Ovary (tissue), 9 donors: ENCODE data around the gene FAM187B. TPM values are rescaled to one million over a fixed set of nuclear protein-coding genes. Genes with fewer than 3 reads are reported as not detected.

ENCODE experiments used
- DNase-seq, 5 donors: peaks; one replicate each; pipeline ENCODE4 v3.0.0-alpha.2; 2019 to 2020
- H3K27ac ChIP-seq, 2 donors: fragments of 200-600 bp; one replicate each; pipeline versions ENCODE4 v1.5.1 to v1.8.0; 2019 to 2022
- H3K27me3 ChIP-seq: fragments of 200-600 bp; one replicate; pipeline ENCODE4 v1.8.0; 2022
- H3K36me3 ChIP-seq: fragments of 200-600 bp; sonication (generic); one replicate; pipeline ENCODE4 v1.5.1; 2019
- H3K4me1 ChIP-seq: one replicate; pipeline ENCODE4 v1.8.1; 2013; ENCODE audit warnings: mild to moderate bottlenecking, moderate library complexity; ENCODE audit not compliant: insufficient read depth
- H3K4me3 ChIP-seq: fragments of 200-600 bp; sonication (generic); one replicate; pipeline ENCODE4 v1.5.1; 2017
- H3K9me3 ChIP-seq, 2 donors: fragments of 200-600 bp in 1 of 2; sonication (generic) in 1 of 2; one replicate each; pipeline versions ENCODE4 v1.5.1 to v1.8.1; 2013 to 2019; ENCODE audit warnings: mild to moderate bottlenecking in 1 of 2, moderate library complexity in 1 of 2
- EP300 ChIP-seq: sonication (generic); formaldehyde crosslinking; IDR thresholded peaks from one replicate; pipeline ENCODE4 v1.6.1; 2017; ENCODE audit warnings: antibody characterized with exemption
- POLR2A ChIP-seq: fragments of 450-650 bp; IDR thresholded peaks from one replicate; pipeline ENCODE4 v1.6.1; 2017; ENCODE audit warnings: antibody characterized with exemption, mild to moderate bottlenecking, moderate library complexity
- WGBS, 3 donors: extraction: QIAGEN DNeasy Blood & Tissue Kit in 1 of 3; methylation state at CpG; one replicate each; pipeline versions ENCODE4 v1.1.5 to v1.1.7; 2013 to 2017; 5-methylcytosine and 5-hydroxymethylcytosine counted together
- intact Hi-C, 4 donors: fragments of 100-400 bp; cut with DNase I; formaldehyde crosslinking; loops; one replicate each; pipeline versions ENCODE4 v1.11.0 to v1.15.1; 2022 to 2023
- polyA plus RNA-seq, 2 donors: library from polyadenylated mRNA; stranded (reverse); fragments of 200-250 nt in 1 of 2; fragments of 350-450 nt in 1 of 2; fragmentation: Illumina TruSeq in 1 of 2; extraction: RNeasy Lipid Tissue Mini Kit (QIAGEN cat#74804) in 1 of 2; gene quantifications; one replicate each; pipeline ENCODE4 v1.2.3, GENCODE V29; 2013 to 2014
- total RNA-seq, 7 donors: library from RNA; depleted of rRNA in 2 of 7; stranded (reverse); fragments of >200 nt in 2 of 7; fragmentation: NEBNext Ultra II Directional in 3 of 7; extraction: Animal tissue kit (Norgen Biotek cat#: 25700) in 3 of 7; gene quantifications; one replicate each; pipeline versions ENCODE4 v1.1.0 to v1.2.4, GENCODE V29; 2016 to 2023
- TF ChIP-seq, protein P1 (sequence below), 3 donors: fragments of 450-650 bp in 2 of 3; fragments of 200-600 bp in 1 of 3; IDR thresholded peaks; one replicate each; pipeline versions ENCODE4 v1.5.1 to v1.8.0; 2016 to 2022; ENCODE audit warnings: antibody characterized with exemption in 3 of 3, mild to moderate bottlenecking in 1 of 3
- donor health status: DM: no; HTN: no; CAD: no; lungs with moderate emphysema.
- donor health status: DM: no; HTN: no; CAD: no.
- donor health status: Bipolar disorder and iron deficiency.
- donor health status: DM: yes; HTN: yes; CAD: no.
- donor health status: DM: no; HTN: no; CAD: no.
- donor health status: DM: yes; HTN: yes; CAD: no.

The FAM187B gene
- total and polyA plus RNA-seq, 9 donors = 0.06 TPM; not detected in 8

GRCh38 chr19:35265126-35265899, 36.8 kb upstream of the FAM187B start:
- peak in 3 of 5 donors; percentile 19 to 44 (median 41) for DNase-seq
- Histone ChIP-seq H3K9me3 (no peaks in the 10 kb centered on the region), H3K4me1 (peaks cover 16% of the 10 kb centered on the region), H3K27ac (peak overlapping the region in 1 of 2 donors; percentile 6), H3K4me3 (no peak overlapping the region), H3K36me3 (no peaks in the 10 kb centered on the region), H3K27me3 (no peaks in the 10 kb centered on the region)
- WGBS, 3 donors = 37 to 42% (median 37%) methylated on average over 6 of the region's 6 CpGs
- intact Hi-C loops = loop anchor here in 3 of 4 donors (5.0 to 10.0 kb wide), 3 partner anchors 123 to 349 kb away; partner anchors contain the start of genes FXYD7 (in 2 of the 3) and HAUS5 (in 1 of the 3)
- TF ChIP-seq POLR2A (no peak), EP300 (no peak)
- TF ChIP-seq, protein P1, sequence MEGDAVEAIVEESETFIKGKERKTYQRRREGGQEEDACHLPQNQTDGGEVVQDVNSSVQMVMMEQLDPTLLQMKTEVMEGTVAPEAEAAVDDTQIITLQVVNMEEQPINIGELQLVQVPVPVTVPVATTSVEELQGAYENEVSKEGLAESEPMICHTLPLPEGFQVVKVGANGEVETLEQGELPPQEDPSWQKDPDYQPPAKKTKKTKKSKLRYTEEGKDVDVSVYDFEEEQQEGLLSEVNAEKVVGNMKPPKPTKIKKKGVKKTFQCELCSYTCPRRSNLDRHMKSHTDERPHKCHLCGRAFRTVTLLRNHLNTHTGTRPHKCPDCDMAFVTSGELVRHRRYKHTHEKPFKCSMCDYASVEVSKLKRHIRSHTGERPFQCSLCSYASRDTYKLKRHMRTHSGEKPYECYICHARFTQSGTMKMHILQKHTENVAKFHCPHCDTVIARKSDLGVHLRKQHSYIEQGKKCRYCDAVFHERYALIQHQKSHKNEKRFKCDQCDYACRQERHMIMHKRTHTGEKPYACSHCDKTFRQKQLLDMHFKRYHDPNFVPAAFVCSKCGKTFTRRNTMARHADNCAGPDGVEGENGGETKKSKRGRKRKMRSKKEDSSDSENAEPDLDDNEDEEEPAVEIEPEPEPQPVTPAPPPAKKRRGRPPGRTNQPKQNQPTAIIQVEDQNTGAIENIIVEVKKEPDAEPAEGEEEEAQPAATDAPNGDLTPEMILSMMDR (IDR thresholded peaks at IDR 0.05) = no peak

DNA sequence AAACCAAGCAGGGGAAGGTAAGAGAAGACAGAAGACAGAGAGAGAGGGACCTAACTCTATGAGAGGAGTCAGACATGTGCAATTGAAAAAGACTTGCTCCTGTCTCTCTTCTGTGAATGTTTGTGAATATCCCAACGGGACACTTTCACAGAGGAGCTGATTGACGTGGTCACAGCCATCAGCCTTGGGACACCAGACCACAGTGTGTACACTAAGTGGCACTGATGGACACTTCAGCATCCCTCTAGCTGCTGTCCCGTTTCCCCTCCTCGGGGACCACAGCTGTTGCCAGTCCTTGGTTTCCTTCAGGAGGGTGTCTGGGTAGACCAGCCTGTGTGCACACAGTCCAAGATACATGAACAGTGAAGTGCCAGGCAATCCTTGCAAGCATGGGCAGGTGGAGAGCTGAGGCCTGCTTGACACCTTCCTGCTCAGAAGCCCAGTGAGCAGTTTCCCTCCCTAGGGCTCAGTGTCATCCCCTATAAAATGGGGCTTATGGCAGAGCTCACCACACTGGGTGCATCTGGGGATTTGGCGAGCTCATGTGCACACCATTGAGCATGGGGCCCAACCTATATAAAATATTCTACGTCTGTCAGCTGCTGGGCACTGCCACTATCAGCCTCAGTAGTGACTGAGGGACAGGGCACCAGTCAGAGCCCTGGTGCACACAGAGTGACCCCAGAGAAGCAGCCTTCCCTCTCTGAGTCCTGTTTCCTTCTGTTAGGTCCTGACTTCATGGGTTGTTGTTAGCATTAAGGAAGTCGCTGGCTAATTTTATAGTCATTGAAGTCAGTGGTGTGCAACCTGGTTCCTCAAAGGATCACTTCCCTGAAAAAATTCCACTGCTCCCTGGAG, 36.0 kb upstream of the FAM187B start:
- DNase-seq = peak in 3 of 5 donors; percentile 15 to 38 (median 25)
- Histone ChIP-seq H3K36me3 (no peaks in the 10 kb centered on the region), H3K9me3 (no peaks in the 10 kb centered on the region), H3K4me3 (no peak overlapping the region), H3K27ac (no peak overlapping the region), H3K4me1 (peaks cover 16% of the 10 kb centered on the region), H3K27me3 (no peaks in the 10 kb centered on the region)
- intact Hi-C loops = loop anchor here in 3 of 4 donors (5.0 to 10.0 kb wide), 3 partner anchors 122 to 350 kb away; partner anchors contain the start of genes FXYD7 (in 2 of the 3) and HAUS5 (in 1 of the 3)
- WGBS, 3 donors = 48 to 57% (median 50%) methylated on average over 7 of the region's 7 CpGs
- TF ChIP-seq, protein P1 (IDR thresholded peaks at IDR 0.05) = no peak
- TF ChIP-seq EP300 = no peak
- TF ChIP-seq POLR2A = no peak

GRCh38 chr19:35262101-35262761, 33.7 kb upstream of the FAM187B start:
- H3K4me3 ChIP-seq = no peak overlapping the region
- no peak for TF ChIP-seq EP300
- no peak for TF ChIP-seq POLR2A
- WGBS, 3 donors = 29 to 56% (median 40%) methylated on average over 17 of the region's 17 CpGs
- H3K4me1 ChIP-seq = peaks cover 16% of the 10 kb centered on the region
- H3K27ac ChIP-seq = peak overlapping the region in 1 of 2 donors; percentile 5
- peak in 3 of 5 donors; percentile 29 to 62 (median 37) for DNase-seq
- intact Hi-C loops = loop anchor here in 2 of 4 donors (10.0 kb wide), 2 partner anchors 243 to 353 kb away; partner anchors contain the start of gene HAUS5 (in 1 of the 2)
- no peaks in the 10 kb centered on the region for H3K9me3 ChIP-seq
- no peaks in the 10 kb centered on the region for H3K27me3 ChIP-seq
- no peaks in the 10 kb centered on the region for H3K36me3 ChIP-seq

DNA sequence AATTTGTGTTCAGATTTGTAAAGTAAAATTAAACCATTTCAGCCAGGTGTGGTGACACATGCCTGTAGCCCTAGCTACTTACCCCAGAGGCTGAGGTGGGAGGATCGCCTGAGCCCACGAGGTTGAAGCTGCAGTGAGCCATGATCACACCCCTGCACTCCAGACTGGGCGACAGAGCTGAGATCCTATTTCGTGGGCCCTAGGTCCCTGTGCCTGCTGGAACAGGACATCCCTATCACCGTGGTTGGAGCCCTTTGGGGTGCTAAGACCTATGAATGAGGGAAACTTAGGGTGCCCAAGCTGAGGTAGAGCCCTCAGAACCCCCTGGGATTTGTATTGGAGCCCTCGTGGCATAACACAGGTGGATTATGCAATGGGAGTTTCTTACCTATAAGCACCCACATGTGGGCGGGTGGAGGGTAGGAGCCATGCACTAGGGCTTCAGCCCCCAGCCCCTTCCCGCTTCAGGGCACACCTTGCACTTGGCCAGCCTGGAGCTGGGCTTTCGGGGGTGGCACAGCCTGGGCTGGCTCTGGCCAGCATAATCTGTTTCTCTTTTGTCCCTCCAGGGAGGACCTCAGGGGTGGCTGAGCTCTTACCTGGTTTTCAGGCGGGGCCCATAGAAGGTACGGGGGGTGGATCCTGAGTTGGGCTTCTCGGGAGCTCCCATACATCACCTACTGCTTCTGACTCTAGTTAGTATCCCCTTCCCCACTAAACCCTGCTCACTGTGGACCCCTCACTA, 33.0 kb upstream of the FAM187B start:
- 46 to 60% (median 56%) methylated on average over 12 of the region's 12 CpGs for WGBS, 3 donors
- peak in 2 of 5 donors; percentile 12 to 42 for DNase-seq
- Histone ChIP-seq H3K27me3 (no peaks in the 10 kb centered on the region), H3K4me3 (no peak overlapping the region), H3K4me1 (peaks cover 13% of the 10 kb centered on the region), H3K36me3 (no peaks in the 10 kb centered on the region), H3K9me3 (no peaks in the 10 kb centered on the region), H3K27ac (no peak overlapping the region)
- TF ChIP-seq, protein P1 (IDR thresholded peaks at IDR 0.05) = no peak
- no peak for TF ChIP-seq EP300
- no peak for TF ChIP-seq POLR2A
- intact Hi-C loops = loop anchor here in 2 of 4 donors (10.0 kb wide), 2 partner anchors 243 to 353 kb away; partner anchors contain the start of gene HAUS5 (in 1 of the 2)
